MM.1S (cell line): Measurements from ENCODE around the gene LIMS2.

Experiments
- DNase-seq: peaks from one replicate; pipeline ENCODE4 v3.0.0-alpha.2; 2015
- H2AFZ ChIP-seq: fragments of 300-600 bp; sonication (generic); 2 replicates; pipeline ENCODE4 v1.6.0; 2016; ENCODE audit warnings: antibody characterized with exemption, low read length
- H3F3A ChIP-seq: fragments of 300-600 bp; sonication (generic); 2 replicates; pipeline ENCODE4 v1.6.1; 2016; ENCODE audit warnings: mild to moderate bottlenecking, antibody characterized with exemption, low read length, moderate library complexity, mixed read lengths; ENCODE audit not compliant: insufficient read depth
- H3K27ac ChIP-seq: fragments of 300-600 bp; sonication (generic); 2 replicates; pipeline ENCODE4 v1.5.1; 2016; ENCODE audit warnings: mild to moderate bottlenecking, low read length
- H3K27me3 ChIP-seq: fragments of 300-600 bp; sonication (generic); replicated peaks from 2 replicates; pipeline ENCODE4 v1.6.0; 2016; ENCODE audit warnings: low read length; ENCODE audit not compliant: insufficient read depth
- H3K36me3 ChIP-seq: fragments of 300-600 bp; sonication (generic); replicated peaks from 2 replicates; pipeline ENCODE4 v1.6.1; 2016; ENCODE audit warnings: mild to moderate bottlenecking, low read length, mixed read lengths; ENCODE audit not compliant: insufficient read depth
- H3K4me1 ChIP-seq: fragments of 300-600 bp; sonication (generic); 2 replicates; pipeline ENCODE4 v1.6.1; 2016; ENCODE audit warnings: low read length, mixed read lengths
- H3K4me2 ChIP-seq: fragments of 300-600 bp; sonication (generic); 2 replicates; pipeline ENCODE4 v1.6.0; 2016; ENCODE audit warnings: low read depth, low read length
- H3K4me3 ChIP-seq: fragments of 300-600 bp; sonication (generic); 2 replicates; pipeline ENCODE4 v1.5.1; 2016; ENCODE audit warnings: low read length, mixed read lengths
- H3K79me2 ChIP-seq: fragments of 300-600 bp; sonication (generic); 2 replicates; pipeline ENCODE4 v1.6.1; 2016; ENCODE audit warnings: mixed run types, low read length, mixed read lengths
- H3K9ac ChIP-seq: fragments of 300-600 bp; sonication (generic); 2 replicates; pipeline ENCODE4 v1.6.1; 2016; ENCODE audit warnings: low read length, mixed read lengths
- H3K9me2 ChIP-seq: fragments of 300-600 bp; sonication (generic); replicated peaks from 2 replicates; pipeline ENCODE4 v1.6.1; 2016; ENCODE audit warnings: mild to moderate bottlenecking, low read length, mixed read lengths; ENCODE audit not compliant: insufficient read depth
- H3K9me3 ChIP-seq: fragments of 300-600 bp; sonication (generic); replicated peaks from 2 replicates; pipeline ENCODE4 v1.6.1; 2016; ENCODE audit warnings: mild to moderate bottlenecking, low read length, mixed read lengths; ENCODE audit not compliant: insufficient read depth
- H4K20me1 ChIP-seq: fragments of 300-600 bp; sonication (generic); 2 replicates; pipeline ENCODE4 v1.6.1; 2016; ENCODE audit warnings: mild to moderate bottlenecking, low read length, moderate library complexity, mixed read lengths; ENCODE audit not compliant: insufficient read depth
- EZH2 ChIP-seq: fragments of 300-600 bp; sonication (generic); optimal IDR thresholded peaks from 2 replicates; pipeline ENCODE3; 2017; ENCODE audit warnings: low read depth, mild to moderate bottlenecking, antibody characterized with exemption, low read length, mixed read lengths
- EZH2phosphoT487 ChIP-seq: fragments of 300-600 bp; sonication (generic); IDR thresholded peaks from 2 replicates; pipeline ENCODE4 v1.6.1; 2018; ENCODE audit warnings: antibody characterized with exemption, low read length
- TF ChIP-seq, protein P1 (sequence below): fragments of 300-600 bp; sonication (generic); IDR thresholded peaks from 2 replicates; pipeline ENCODE4 v1.5.1; 2016; ENCODE audit warnings: antibody characterized with exemption, low read length, mixed read lengths

LIMS2 gene

DNA sequence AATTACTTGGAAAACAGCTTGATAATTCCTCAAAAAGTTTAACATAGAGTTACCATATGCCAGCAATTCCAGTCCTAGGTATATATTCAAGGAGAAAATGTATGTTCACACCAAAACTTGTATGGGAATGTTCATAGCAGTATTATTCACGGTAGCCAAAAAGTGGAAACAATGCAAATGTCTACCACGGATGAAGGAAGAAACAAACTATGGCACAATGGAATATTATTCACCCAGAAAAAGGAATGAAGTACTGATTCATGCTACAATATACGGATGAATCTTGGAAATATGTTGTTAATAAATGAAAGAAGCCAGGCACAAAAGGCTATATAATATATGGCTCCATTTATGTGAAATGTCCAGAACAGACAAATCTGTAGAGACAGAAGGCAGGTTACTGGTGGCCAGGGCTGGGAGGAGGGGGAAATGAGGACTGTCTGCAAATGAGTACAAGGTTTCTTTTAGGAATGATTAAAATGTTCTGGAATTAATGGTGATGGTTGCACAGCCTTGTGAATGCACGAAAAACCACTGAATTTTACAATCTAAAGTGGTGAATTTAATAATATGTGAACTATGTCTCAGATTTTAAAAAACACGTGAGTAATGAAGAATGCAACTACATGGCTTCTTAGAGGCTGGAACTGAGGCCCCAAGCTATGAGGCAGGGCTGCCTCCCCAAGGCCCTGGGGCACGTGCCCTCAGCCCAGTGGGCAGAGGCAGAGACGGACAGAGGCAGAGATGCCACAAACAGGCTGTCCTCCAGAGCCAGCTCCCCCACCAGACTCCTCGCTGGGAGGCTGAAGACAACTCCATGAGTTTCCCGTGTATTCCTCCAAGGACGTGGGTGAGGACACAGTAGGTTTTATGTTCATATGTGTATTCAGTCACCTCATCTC, 5.0 kb downstream of the LIMS2 start:
- H3F3A ChIP-seq = no peaks in the 10 kb centered on the region
- no peaks in the 10 kb centered on the region for H3K9me3 ChIP-seq
- no peaks in the 10 kb centered on the region for H3K79me2 ChIP-seq
- no peak overlapping the region for H3K4me2 ChIP-seq
- no peak for TF ChIP-seq EZH2
- no peak for TF ChIP-seq EZH2phosphoT487
- TF ChIP-seq, protein P1, sequence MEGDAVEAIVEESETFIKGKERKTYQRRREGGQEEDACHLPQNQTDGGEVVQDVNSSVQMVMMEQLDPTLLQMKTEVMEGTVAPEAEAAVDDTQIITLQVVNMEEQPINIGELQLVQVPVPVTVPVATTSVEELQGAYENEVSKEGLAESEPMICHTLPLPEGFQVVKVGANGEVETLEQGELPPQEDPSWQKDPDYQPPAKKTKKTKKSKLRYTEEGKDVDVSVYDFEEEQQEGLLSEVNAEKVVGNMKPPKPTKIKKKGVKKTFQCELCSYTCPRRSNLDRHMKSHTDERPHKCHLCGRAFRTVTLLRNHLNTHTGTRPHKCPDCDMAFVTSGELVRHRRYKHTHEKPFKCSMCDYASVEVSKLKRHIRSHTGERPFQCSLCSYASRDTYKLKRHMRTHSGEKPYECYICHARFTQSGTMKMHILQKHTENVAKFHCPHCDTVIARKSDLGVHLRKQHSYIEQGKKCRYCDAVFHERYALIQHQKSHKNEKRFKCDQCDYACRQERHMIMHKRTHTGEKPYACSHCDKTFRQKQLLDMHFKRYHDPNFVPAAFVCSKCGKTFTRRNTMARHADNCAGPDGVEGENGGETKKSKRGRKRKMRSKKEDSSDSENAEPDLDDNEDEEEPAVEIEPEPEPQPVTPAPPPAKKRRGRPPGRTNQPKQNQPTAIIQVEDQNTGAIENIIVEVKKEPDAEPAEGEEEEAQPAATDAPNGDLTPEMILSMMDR = no peak
- peaks cover 25% of the 10 kb centered on the region for H3K27me3 ChIP-seq
- no peak overlapping the region for H2AFZ ChIP-seq
- H3K9me2 ChIP-seq = no peaks in the 10 kb centered on the region
- DNase-seq = no peak
- no peak overlapping the region for H3K9ac ChIP-seq
- H3K4me1 ChIP-seq = no peaks in the 10 kb centered on the region
- no peaks in the 10 kb centered on the region for H3K36me3 ChIP-seq
- no peaks in the 10 kb centered on the region for H4K20me1 ChIP-seq
- H3K27ac ChIP-seq = no peak overlapping the region
- H3K4me3 ChIP-seq = no peak overlapping the region

DNA sequence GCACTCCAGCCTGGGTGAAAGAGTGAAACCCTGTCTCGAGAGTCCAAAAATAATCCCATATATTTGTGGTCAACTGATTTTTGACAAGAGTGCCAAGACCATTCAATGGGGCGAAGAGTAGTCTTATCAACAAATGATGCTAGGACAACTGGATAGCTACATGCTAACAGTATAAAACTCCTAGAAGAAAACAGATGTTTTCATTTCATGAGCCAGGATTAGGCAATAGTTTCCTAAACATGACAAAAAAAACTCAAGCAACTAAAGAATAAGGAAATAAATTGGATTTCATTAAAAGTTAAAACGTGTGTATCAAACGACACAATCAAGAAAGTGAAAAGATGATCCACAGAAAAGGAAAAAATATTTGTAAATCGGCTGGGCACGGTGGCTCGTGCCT, 6.3 kb downstream of the LIMS2 start:
- Histone ChIP-seq H3K27me3 (peaks cover 22% of the 10 kb centered on the region), H3K9me2 (no peaks in the 10 kb centered on the region), H4K20me1 (no peaks in the 10 kb centered on the region), H3K9me3 (no peaks in the 10 kb centered on the region), H2AFZ (no peak overlapping the region), H3K4me2 (no peak overlapping the region), H3K27ac (no peak overlapping the region), H3K9ac (no peak overlapping the region), H3K4me3 (no peak overlapping the region), H3K4me1 (no peaks in the 10 kb centered on the region), H3K79me2 (no peaks in the 10 kb centered on the region), H3F3A (no peaks in the 10 kb centered on the region), H3K36me3 (no peaks in the 10 kb centered on the region)
- TF ChIP-seq, protein P1 = no peak
- TF ChIP-seq EZH2 = no peak
- no peak for TF ChIP-seq EZH2phosphoT487
- no peak for DNase-seq

DNA sequence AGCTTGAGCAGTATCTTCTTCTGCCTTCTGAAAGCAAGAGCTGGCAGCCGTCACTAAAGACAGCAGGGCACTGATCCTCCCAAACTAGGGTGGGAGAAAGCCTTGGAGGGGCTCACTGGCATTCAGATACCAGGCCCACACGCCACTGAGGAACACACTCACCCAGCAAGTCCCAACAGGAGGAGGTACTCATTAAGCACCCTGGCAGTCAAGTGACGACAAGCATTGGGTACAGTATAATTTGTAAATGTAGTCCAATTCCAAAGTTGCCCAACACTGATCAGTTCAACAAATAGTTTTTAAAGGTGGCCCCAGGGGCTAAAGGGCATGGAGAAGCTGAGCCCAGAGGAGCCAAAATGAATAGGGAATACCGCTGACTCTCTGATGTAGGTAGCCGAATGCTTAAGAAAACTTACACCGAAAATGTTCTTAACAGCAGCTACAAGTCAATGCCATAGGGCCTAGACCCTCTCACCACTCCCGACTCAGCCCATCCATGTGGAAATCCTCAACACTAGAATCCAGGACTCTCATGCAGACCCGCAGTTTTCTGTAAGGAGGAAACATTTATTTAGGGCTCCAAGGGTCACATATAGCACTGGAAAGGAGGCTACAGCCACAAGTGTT, 9.9 kb downstream of the LIMS2 start:
- Histone ChIP-seq H3K36me3 (no peaks in the 10 kb centered on the region), H3K4me3 (no peak overlapping the region), H3K4me2 (no peak overlapping the region), H3K79me2 (no peaks in the 10 kb centered on the region), H3F3A (no peaks in the 10 kb centered on the region), H2AFZ (no peak overlapping the region), H3K9ac (no peak overlapping the region), H3K27me3 (peaks cover 5% of the 10 kb centered on the region; the same call in 1 of the 2 replicates), H3K27ac (no peak overlapping the region), H3K9me3 (no peaks in the 10 kb centered on the region), H4K20me1 (no peaks in the 10 kb centered on the region), H3K9me2 (no peaks in the 10 kb centered on the region), H3K4me1 (no peaks in the 10 kb centered on the region)
- TF ChIP-seq EZH2 (no peak), EZH2phosphoT487 (no peak)
- TF ChIP-seq, protein P1 = no peak
- no peak for DNase-seq
